Caco-2 (cell line): ENCODE data around the gene MIA2. TPM values are rescaled to one million over a fixed set of nuclear protein-coding genes. Genes with fewer than 3 reads are reported as not detected.

Experiments used
- BruUV-seq: library from RNA; stranded (reverse); fragments of 400-500 nt; replicated peaks from 2 replicates; lab custom pipeline; 2021; lab: Mats Ljungman, UMichigan
- CTCF ChIA-PET: fragments of 300-600 bp; sonication (Branson Sonifier 250); formaldehyde crosslinking; loops from one replicate; lab custom pipeline; 2022; ENCODE audit warnings: antibody characterized with exemption; lab: Charles Lee
- POLR2A ChIA-PET: fragments of 300-600 bp; sonication (Branson Sonifier 250); formaldehyde crosslinking; loops from one replicate; lab custom pipeline; 2022; ENCODE audit warnings: antibody characterized with exemption; lab: Charles Lee
- DNase-seq, 2 experiments: peaks; one replicate each; pipeline versions ENCODE4 v3.0.0 to v3.0.0-alpha.2; 2020 to 2022
- H3K27me3 ChIP-seq: replicated peaks from 2 replicates; pipeline ENCODE4 v1.6.0; 2011; ENCODE audit warnings: low read length; ENCODE audit not compliant: control insufficient read depth, insufficient read depth
- H3K36me3 ChIP-seq: 2 replicates; pipeline ENCODE4 v1.5.1; 2011; ENCODE audit warnings: low read length; ENCODE audit not compliant: control insufficient read depth, insufficient read depth
- H3K4me1 ChIP-seq: fragments of 250-450 bp; sonication (Bioruptor Pico); 2 replicates; pipeline ENCODE4 v1.5.1; 2020; ENCODE audit warnings: mild to moderate bottlenecking
- H3K4me3 ChIP-seq: 2 replicates; pipeline ENCODE4 v1.5.1; 2011; ENCODE audit warnings: low read depth, mild to moderate bottlenecking, control low read depth, low read length
- H3K9me3 ChIP-seq: fragments of 250-450 bp; sonication (Bioruptor Pico); 2 replicates; pipeline ENCODE4 v1.5.1; 2020; ENCODE audit warnings: mild to moderate bottlenecking, moderate library complexity
- H3K27ac Mint-ChIP-seq: one replicate; pipeline ENCODE4 v1.8.0; 2022; ENCODE audit warnings: mixed read lengths; ENCODE audit not compliant: unreplicated experiment
- H3K27me3 Mint-ChIP-seq: one replicate; pipeline ENCODE4 v1.8.0; 2022; ENCODE audit warnings: mixed read lengths; ENCODE audit not compliant: insufficient read depth, unreplicated experiment
- H3K36me3 Mint-ChIP-seq: one replicate; pipeline ENCODE4 v1.8.0; 2022; ENCODE audit warnings: mild to moderate bottlenecking, mixed read lengths; ENCODE audit not compliant: insufficient read depth, unreplicated experiment
- H3K4me1 Mint-ChIP-seq: one replicate; pipeline ENCODE4 v1.8.0; 2022; ENCODE audit warnings: low read depth, mixed read lengths; ENCODE audit not compliant: unreplicated experiment
- H3K4me3 Mint-ChIP-seq: one replicate; pipeline ENCODE4 v1.8.0; 2022; ENCODE audit warnings: mild to moderate bottlenecking, moderate library complexity, mixed read lengths; ENCODE audit not compliant: unreplicated experiment
- H3K9me3 Mint-ChIP-seq: one replicate; pipeline ENCODE4 v1.8.0; 2022; ENCODE audit warnings: mixed read lengths; ENCODE audit not compliant: unreplicated experiment
- intact Hi-C: fragments of 100-400 bp; cut with micrococcal nuclease; formaldehyde crosslinking; loops from one replicate; pipeline ENCODE4 v1.10.0; 2022; ENCODE audit not compliant: unreplicated experiment
- total RNA-seq: library from RNA; stranded (reverse); gene quantifications from 2 replicates; pipeline ENCODE4 v1.2.3, GENCODE V29; 2022
- TF ChIP-seq, protein P1 (sequence below), 2 experiments: fragments of 200-600 bp in 1 of 2; IDR thresholded peaks; 1 replicate in 1 of 2; 2 replicates in 1 of 2; pipeline versions ENCODE4 v1.5.1 to v1.8.0; 2011 to 2022; ENCODE audit warnings: antibody characterized with exemption in 1 of 2, control low read depth in 1 of 2, inconsistent platforms in 1 of 2, low read depth in 1 of 2, low read length in 1 of 2, mild to moderate bottlenecking in 1 of 2, moderate library complexity in 1 of 2; ENCODE audit not compliant: insufficient read depth in 1 of 2, severe bottlenecking in 1 of 2, unreplicated experiment in 1 of 2

The MIA2 gene
- total RNA-seq, 1 experiment from 2014 or later, result 71.5 TPM

- POLR2A ChIA-PET, result interaction anchor here (1.0 kb wide), 1 partner anchor 98 kb away, joined by 3 read pairs; the partner anchor contains the start of gene TRAPPC6B
- Mint-ChIP-seq H3K27ac (peak overlapping the region; percentile 3), H3K36me3 (peaks cover 28% of the 10 kb centered on the region), H3K9me3 (peaks cover 14% of the 10 kb centered on the region), H3K27me3 (no peaks in the 10 kb centered on the region), H3K4me1 (peaks cover 13% of the 10 kb centered on the region), H3K4me3 (peak overlapping the region; percentile 95)
- H3K4me3 ChIP-seq, result peak overlapping the region; percentile 57
- intact Hi-C loops, result no loop called here
- H3K9me3 ChIP-seq, result peaks cover 16% of the 10 kb centered on the region
- H3K36me3 ChIP-seq, result no peaks in the 10 kb centered on the region; the same call in 1 of the 2 replicates
- TF ChIP-seq, protein P1, sequence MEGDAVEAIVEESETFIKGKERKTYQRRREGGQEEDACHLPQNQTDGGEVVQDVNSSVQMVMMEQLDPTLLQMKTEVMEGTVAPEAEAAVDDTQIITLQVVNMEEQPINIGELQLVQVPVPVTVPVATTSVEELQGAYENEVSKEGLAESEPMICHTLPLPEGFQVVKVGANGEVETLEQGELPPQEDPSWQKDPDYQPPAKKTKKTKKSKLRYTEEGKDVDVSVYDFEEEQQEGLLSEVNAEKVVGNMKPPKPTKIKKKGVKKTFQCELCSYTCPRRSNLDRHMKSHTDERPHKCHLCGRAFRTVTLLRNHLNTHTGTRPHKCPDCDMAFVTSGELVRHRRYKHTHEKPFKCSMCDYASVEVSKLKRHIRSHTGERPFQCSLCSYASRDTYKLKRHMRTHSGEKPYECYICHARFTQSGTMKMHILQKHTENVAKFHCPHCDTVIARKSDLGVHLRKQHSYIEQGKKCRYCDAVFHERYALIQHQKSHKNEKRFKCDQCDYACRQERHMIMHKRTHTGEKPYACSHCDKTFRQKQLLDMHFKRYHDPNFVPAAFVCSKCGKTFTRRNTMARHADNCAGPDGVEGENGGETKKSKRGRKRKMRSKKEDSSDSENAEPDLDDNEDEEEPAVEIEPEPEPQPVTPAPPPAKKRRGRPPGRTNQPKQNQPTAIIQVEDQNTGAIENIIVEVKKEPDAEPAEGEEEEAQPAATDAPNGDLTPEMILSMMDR (IDR thresholded peaks at IDR 0.05; ENCODE audit: insufficient read depth in 1 of 2, low read depth in 1 of 2, low read length in 1 of 2, severe bottlenecking in 1 of 2, unreplicated experiment in 1 of 2), result no peak
- no peak for DNase-seq
- H3K27me3 ChIP-seq, result no peaks in the 10 kb centered on the region
- H3K4me1 ChIP-seq, result peaks cover 22% of the 10 kb centered on the region
- CTCF ChIA-PET, result no interaction called here
- no TSS peak for BruUV-seq
Observed at GRCh38 chr14:39268393-39268792, 34.7 kb downstream of the MIA2 start.

GRCh38 chr14:39272918-39273317 is 39.2 kb downstream of the MIA2 start:
- TF ChIP-seq, protein P1 (IDR thresholded peaks at IDR 0.05; ENCODE audit: insufficient read depth in 1 of 2, low read depth in 1 of 2, low read length in 1 of 2, severe bottlenecking in 1 of 2, unreplicated experiment in 1 of 2), result no peak
- ChIA-PET CTCF (no interaction called here), POLR2A (no interaction called here)
- intact Hi-C loops, result no loop called here
- Mint-ChIP-seq H3K27ac (no peak overlapping the region), H3K4me1 (peaks cover 16% of the 10 kb centered on the region), H3K9me3 (peaks cover 15% of the 10 kb centered on the region), H3K27me3 (no peaks in the 10 kb centered on the region), H3K36me3 (peaks cover 23% of the 10 kb centered on the region), H3K4me3 (no peak overlapping the region)
- DNase-seq, result no peak
- Histone ChIP-seq H3K4me3 (no peak overlapping the region), H3K4me1 (peaks cover 12% of the 10 kb centered on the region), H3K9me3 (peaks cover 23% of the 10 kb centered on the region), H3K27me3 (no peaks in the 10 kb centered on the region), H3K36me3 (peaks cover 2% of the 10 kb centered on the region; the same call in 1 of the 2 replicates)
- no TSS peak for BruUV-seq

DNA sequence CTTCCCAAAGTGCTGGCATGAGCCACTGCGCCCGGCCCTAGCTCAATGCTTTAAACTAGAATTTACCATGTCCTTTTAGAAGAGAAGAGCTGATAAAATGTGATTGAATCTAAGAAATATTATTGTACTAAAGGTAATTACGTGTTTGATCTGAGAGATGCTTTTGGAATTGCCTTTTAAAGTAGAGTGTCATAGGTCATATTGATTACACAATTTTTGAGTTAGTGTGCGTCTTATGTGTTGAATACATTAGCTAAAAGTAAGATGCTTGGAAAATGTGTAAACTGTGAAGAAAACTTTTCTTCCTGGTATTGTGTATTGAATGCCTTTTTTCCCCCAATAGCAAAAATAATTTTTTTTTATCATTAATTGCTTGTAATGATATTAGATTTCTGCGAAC is 41.7 kb downstream of the MIA2 start:
- Mint-ChIP-seq H3K9me3 (peaks cover 15% of the 10 kb centered on the region), H3K4me1 (peaks cover 10% of the 10 kb centered on the region), H3K27ac (no peak overlapping the region), H3K27me3 (no peaks in the 10 kb centered on the region), H3K36me3 (peaks cover 40% of the 10 kb centered on the region), H3K4me3 (no peak overlapping the region)
- Histone ChIP-seq H3K4me3 (no peak overlapping the region), H3K9me3 (peaks cover 23% of the 10 kb centered on the region), H3K36me3 (peaks cover 2% of the 10 kb centered on the region; the same call in 1 of the 2 replicates), H3K4me1 (peaks cover 5% of the 10 kb centered on the region; the same call in 1 of the 2 replicates), H3K27me3 (no peaks in the 10 kb centered on the region)
- CTCF ChIA-PET, result no interaction called here
- POLR2A ChIA-PET, result no interaction called here
- intact Hi-C loops, result no loop called here
- TF ChIP-seq, protein P1 (IDR thresholded peaks at IDR 0.05; ENCODE audit: insufficient read depth in 1 of 2, low read depth in 1 of 2, low read length in 1 of 2, severe bottlenecking in 1 of 2, unreplicated experiment in 1 of 2), result no peak
- no peak for DNase-seq
- BruUV-seq, result no TSS peak
